HepG2 (cell line): ENCODE data around the gene NDUFS2. TPM values are rescaled to one million over a fixed set of nuclear protein-coding genes. Genes with fewer than 3 reads are reported as not detected.
A peak's percentile ranks its signal among the peaks of the same experiment; 100 is the strongest.

Experiments
- ELF3 ChIP-seq: IDR thresholded peaks from 2 replicates; pipeline ENCODE4 v1.6.1; 2016; ENCODE audit warnings: missing genetic modification reagents, missing compliant biosample characterization
- FOSL1 ChIP-seq: sonication (generic); formaldehyde crosslinking; IDR thresholded peaks from 2 replicates; pipeline ENCODE4 v1.9.0; 2021; ENCODE audit warnings: missing genetic modification reagents, borderline replicate concordance
- GABPA ChIP-seq, 2 experiments: IDR thresholded peaks; 2 replicates each; pipeline ENCODE4 v1.6.1; 2011 to 2016; ENCODE audit warnings: low read depth in 2 of 2, low read length in 1 of 2, missing biosample characterization in 1 of 2, missing genetic modification characterization in 1 of 2
- HES4 ChIP-seq: sonication (generic); formaldehyde crosslinking; IDR thresholded peaks from 2 replicates; pipeline ENCODE4 v1.9.0; 2021; ENCODE audit warnings: mild to moderate bottlenecking, missing genetic modification reagents, borderline replicate concordance
- HNF4A ChIP-seq: sonication (generic); formaldehyde crosslinking; IDR thresholded peaks from 2 replicates; pipeline ENCODE4 v1.4.0; 2020; ENCODE audit warnings: missing genetic modification reagents
- IRF2 ChIP-seq: IDR thresholded peaks from 2 replicates; pipeline ENCODE4 v1.6.1; 2018; ENCODE audit warnings: missing genetic modification reagents, missing compliant biosample characterization
- NR2C2 ChIP-seq: sonication (generic); formaldehyde crosslinking; IDR thresholded peaks from 2 replicates; pipeline ENCODE4 v1.4.0; 2020; ENCODE audit warnings: missing genetic modification reagents, mild to moderate bottlenecking, moderate library complexity, borderline replicate concordance
- POLR2G ChIP-seq: fragments of 200-400 bp; formaldehyde crosslinking; IDR thresholded peaks from 2 replicates; pipeline ENCODE4 v1.6.1; 2018; ENCODE audit warnings: mild to moderate bottlenecking, low read depth, low read length, moderate library complexity
- SAP130 ChIP-seq: IDR thresholded peaks from 2 replicates; pipeline ENCODE4 v1.6.1; 2016; ENCODE audit warnings: low read depth
- SOX13 ChIP-seq, 3 experiments: fragments of 450-650 bp in 1 of 3; sonication (generic) in 1 of 3; formaldehyde crosslinking in 1 of 3; IDR thresholded peaks in 2 of 3; conservative IDR thresholded peaks in 1 of 3; 2 replicates each; pipeline versions ENCODE4 v1.5.0 to v1.6.1; 2016 to 2020; ENCODE audit warnings: antibody characterized with exemption in 1 of 3, mild to moderate bottlenecking in 1 of 3, missing compliant biosample characterization in 1 of 3, missing genetic modification reagents in 1 of 3, moderate library complexity in 1 of 3
- SOX6 ChIP-seq, 2 experiments: fragments of 450-650 bp in 1 of 2; sonication (generic) in 1 of 2; formaldehyde crosslinking in 1 of 2; IDR thresholded peaks; 2 replicates each; pipeline versions ENCODE4 v1.4.0 to v1.6.1; 2017 to 2020; ENCODE audit warnings: antibody characterized with exemption in 1 of 2, mild to moderate bottlenecking in 1 of 2, missing genetic modification reagents in 1 of 2
- TEAD3 ChIP-seq: optimal IDR thresholded peaks from 2 replicates; pipeline ENCODE3; 2016; ENCODE audit warnings: borderline replicate concordance
- ZNF331 ChIP-seq: sonication (generic); formaldehyde crosslinking; IDR thresholded peaks from 2 replicates; pipeline ENCODE4 v1.4.0; 2020; ENCODE audit warnings: missing genetic modification reagents
- ZNF383 ChIP-seq: sonication (generic); formaldehyde crosslinking; IDR thresholded peaks from 2 replicates; pipeline ENCODE4 v1.4.0; 2020; ENCODE audit warnings: missing genetic modification reagents, mild to moderate bottlenecking, borderline replicate concordance
- polyA plus RNA-seq, 8 experiments: library from polyadenylated mRNA; depleted of rRNA in 3 of 8; stranded (reverse) in 7 of 8; unstranded in 1 of 8; fragments of >200 nt; fragmentation: Illumina TruSeq in 4 of 8; extraction: Trizol in 4 of 8; gene quantifications; 2 replicates each; pipeline versions ENCODE4 v1.2.1 to v1.2.3, GENCODE V29; 2011 to 2016; ENCODE audit warnings: low read depth in 4 of 8, missing spikeins in 1 of 8, mixed read lengths in 1 of 8; ENCODE audit not compliant: insufficient read depth in 1 of 8
- total RNA-seq, 5 experiments: library from RNA; depleted of rRNA; stranded (reverse); fragments of >200 nt; fragmentation: Illumina TruSeq; extraction: Trizol; gene quantifications; 2 replicates each; pipeline ENCODE4 v1.2.3, GENCODE V29; 2016; ENCODE audit warnings: low read depth in 1 of 5
- TF ChIP-seq, protein P1 (sequence below): sonication (generic); formaldehyde crosslinking; IDR thresholded peaks from 2 replicates; pipeline ENCODE4 v1.4.0; 2020; ENCODE audit warnings: missing genetic modification reagents

NDUFS2 gene
- total and polyA plus RNA-seq, 2 of the 13 experiments (the other 11 are each of a cell fraction or from before 2014, with no cell fraction given) = 89.9 to 118 TPM

DNA sequence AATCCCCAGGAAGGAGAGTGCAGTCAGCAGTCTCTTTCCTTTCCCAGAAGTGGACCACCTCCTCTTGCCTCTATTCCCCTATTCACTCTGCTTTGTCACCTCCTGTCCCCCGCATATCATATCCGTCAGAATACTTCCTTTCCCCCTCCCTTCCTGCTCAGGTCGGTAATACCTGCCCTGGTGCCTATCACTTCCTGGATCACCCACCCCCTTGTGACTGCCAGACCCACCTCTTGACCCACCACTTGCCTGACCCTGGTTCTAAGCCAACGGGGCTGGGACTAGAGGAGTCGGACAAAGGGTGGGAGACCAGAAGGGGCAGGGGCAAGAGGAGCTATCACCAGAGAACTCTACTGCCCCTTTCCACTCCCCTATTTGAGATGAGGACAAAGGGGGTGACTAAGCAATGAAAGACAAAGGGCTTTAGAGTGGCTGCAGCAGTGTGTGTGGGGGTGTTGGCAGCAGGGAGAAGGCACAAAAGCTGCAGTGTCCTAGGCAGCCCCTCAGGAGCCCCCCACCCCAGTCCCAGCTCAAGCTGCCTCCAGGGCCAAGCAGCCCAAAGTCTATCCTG is 1.7 kb upstream of the NDUFS2 start (continued):
- TF ChIP-seq, protein P1, sequence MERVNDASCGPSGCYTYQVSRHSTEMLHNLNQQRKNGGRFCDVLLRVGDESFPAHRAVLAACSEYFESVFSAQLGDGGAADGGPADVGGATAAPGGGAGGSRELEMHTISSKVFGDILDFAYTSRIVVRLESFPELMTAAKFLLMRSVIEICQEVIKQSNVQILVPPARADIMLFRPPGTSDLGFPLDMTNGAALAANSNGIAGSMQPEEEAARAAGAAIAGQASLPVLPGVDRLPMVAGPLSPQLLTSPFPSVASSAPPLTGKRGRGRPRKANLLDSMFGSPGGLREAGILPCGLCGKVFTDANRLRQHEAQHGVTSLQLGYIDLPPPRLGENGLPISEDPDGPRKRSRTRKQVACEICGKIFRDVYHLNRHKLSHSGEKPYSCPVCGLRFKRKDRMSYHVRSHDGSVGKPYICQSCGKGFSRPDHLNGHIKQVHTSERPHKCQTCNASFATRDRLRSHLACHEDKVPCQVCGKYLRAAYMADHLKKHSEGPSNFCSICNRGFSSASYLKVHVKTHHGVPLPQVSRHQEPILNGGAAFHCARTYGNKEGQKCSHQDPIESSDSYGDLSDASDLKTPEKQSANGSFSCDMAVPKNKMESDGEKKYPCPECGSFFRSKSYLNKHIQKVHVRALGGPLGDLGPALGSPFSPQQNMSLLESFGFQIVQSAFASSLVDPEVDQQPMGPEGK = peak; percentile 45; the same call in 1 of the 2 replicates
- TF ChIP-seq GABPA (IDR thresholded peaks at IDR 0.05; ENCODE audit: low read depth, low read length) (0 out of 2 replicates have a peak, but pooled peaks have one; percentile 12), GABPA (CRISPR knock-in tag; IDR thresholded peaks at IDR 0.05; ENCODE audit: low read depth) (no peak), TEAD3 (peak; percentile 33), ZNF383 (CRISPR knock-in tag) (no peak), ZNF331 (CRISPR knock-in tag) (no peak), SAP130 (peak; percentile 46; the same call in 1 of the 2 replicates), IRF2 (CRISPR knock-in tag) (0 out of 2 replicates have a peak, but pooled peaks have one; percentile 10), POLR2G (peak; percentile 3; the same call in 1 of the 2 replicates), ELF3 (CRISPR knock-in tag) (peak; percentile 55; the same call in 1 of the 2 replicates), SOX13 (IDR thresholded peaks at IDR 0.05) (no peak), SOX13 (CRISPR knock-in tag; conservative IDR thresholded peaks at IDR 0.05 in 1 of 2, IDR thresholded peaks at IDR 0.05 in 1 of 2) (peak in 1 of 2 experiments; percentile 53; a peak in 1 of 4 replicates), HNF4A (CRISPR knock-in tag) (0 out of 2 replicates have a peak, but pooled peaks have one; percentile 31), HES4 (CRISPR knock-in tag) (no peak), SOX6 (IDR thresholded peaks at IDR 0.05) (no peak), SOX6 (CRISPR knock-in tag; IDR thresholded peaks at IDR 0.05) (peak; percentile 30; the same call in 1 of the 2 replicates), NR2C2 (CRISPR knock-in tag) (0 out of 2 replicates have a peak, but pooled peaks have one; percentile 28), FOSL1 (no peak)
